IPS-20b (cell line): ENCODE results near the gene SMCO3.
A peak's percentile ranks its signal among the peaks of the same experiment; 100 is the strongest.

ENCODE experiments used
- H3K27ac ChIP-seq: one replicate; pipeline ENCODE4 v1.5.1; 2013; ENCODE audit warnings: low read length
- H3K27me3 ChIP-seq: 2 replicates; pipeline ENCODE4 v1.6.1; 2013; ENCODE audit warnings: mild to moderate bottlenecking, low read length, inconsistent platforms; ENCODE audit not compliant: insufficient read depth
- H3K36me3 ChIP-seq: 2 replicates; pipeline ENCODE4 v1.6.1; 2013; ENCODE audit warnings: low read depth, mild to moderate bottlenecking, inconsistent platforms, low read length, moderate library complexity; ENCODE audit not compliant: insufficient read depth
- H3K4me1 ChIP-seq: 2 replicates; pipeline ENCODE4 v1.6.1; 2013; ENCODE audit warnings: mild to moderate bottlenecking, control low read depth, inconsistent platforms, low read length, moderate library complexity; ENCODE audit not compliant: insufficient read depth
- H3K4me3 ChIP-seq: 2 replicates; pipeline ENCODE4 v1.5.1; 2013; ENCODE audit warnings: mild to moderate bottlenecking, low read length, inconsistent platforms
- H3K9ac ChIP-seq: 2 replicates; pipeline ENCODE4 v1.6.1; 2013; ENCODE audit warnings: low read depth, mild to moderate bottlenecking, inconsistent platforms, low read length, moderate library complexity
- H3K9me3 ChIP-seq: 2 replicates; pipeline ENCODE4 v1.6.1; 2013; ENCODE audit warnings: mild to moderate bottlenecking, low read depth, low read length, inconsistent platforms; ENCODE audit not compliant: insufficient read depth

Gene SMCO3

GRCh38 chr12:14825256-14825655 is 11.3 kb upstream of the SMCO3 start:
- no peaks in the 10 kb centered on the region for H3K9me3 ChIP-seq
- no peak overlapping the region for H3K27ac ChIP-seq
- no peak overlapping the region for H3K4me3 ChIP-seq
- H3K9ac ChIP-seq, result no peak overlapping the region
- H3K36me3 ChIP-seq, result no peaks in the 10 kb centered on the region
- H3K4me1 ChIP-seq, result no peaks in the 10 kb centered on the region
- H3K27me3 ChIP-seq, result no peaks in the 10 kb centered on the region

GRCh38 chr12:14824012-14824634 is 10.1 kb upstream of the SMCO3 start:
- Histone ChIP-seq H3K27ac (no peak overlapping the region), H3K27me3 (no peaks in the 10 kb centered on the region), H3K9ac (no peak overlapping the region), H3K9me3 (no peaks in the 10 kb centered on the region), H3K4me1 (no peaks in the 10 kb centered on the region), H3K36me3 (no peaks in the 10 kb centered on the region), H3K4me3 (no peak overlapping the region)

- Histone ChIP-seq H3K9ac (no peak overlapping the region), H3K27me3 (no peaks in the 10 kb centered on the region)
Observed at GRCh38 chr12:14811486-14811885, 2.5 kb downstream of the SMCO3 start.

GRCh38 chr12:14810953-14811483 is 3.0 kb downstream of the SMCO3 start:
- H3K27me3 ChIP-seq, result no peaks in the 10 kb centered on the region
- H3K9ac ChIP-seq, result no peak overlapping the region
- H3K9me3 ChIP-seq, result no peaks in the 10 kb centered on the region
- no peaks in the 10 kb centered on the region for H3K4me1 ChIP-seq
- no peak overlapping the region for H3K4me3 ChIP-seq
- no peak overlapping the region for H3K27ac ChIP-seq
- H3K36me3 ChIP-seq, result no peaks in the 10 kb centered on the region

More at GRCh38 chr12:14811486-14811885, 2.5 kb downstream of the SMCO3 start:
- H3K27ac ChIP-seq, result no peak overlapping the region
- no peaks in the 10 kb centered on the region for H3K36me3 ChIP-seq
- no peak overlapping the region for H3K4me3 ChIP-seq
- H3K9me3 ChIP-seq, result no peaks in the 10 kb centered on the region
- H3K4me1 ChIP-seq, result no peaks in the 10 kb centered on the region

GRCh38 chr12:14810167-14810952 is 3.6 kb downstream of the SMCO3 start:
- Histone ChIP-seq H3K27ac (no peak overlapping the region), H3K9me3 (no peaks in the 10 kb centered on the region), H3K9ac (no peak overlapping the region), H3K4me1 (no peaks in the 10 kb centered on the region), H3K27me3 (no peaks in the 10 kb centered on the region), H3K36me3 (no peaks in the 10 kb centered on the region), H3K4me3 (no peak overlapping the region)

- Histone ChIP-seq H3K36me3 (peaks cover 13% of the 10 kb centered on the region; the same call in 1 of the 2 replicates), H3K9me3 (no peaks in the 10 kb centered on the region), H3K4me1 (peaks cover 9% of the 10 kb centered on the region; the same call in 1 of the 2 replicates), H3K27me3 (no peaks in the 10 kb centered on the region), H3K27ac (peak overlapping the region; percentile 19), H3K9ac (peak overlapping the region; percentile 86), H3K4me3 (peak overlapping the region; percentile 79)
Observed at GRCh38 chr12:14803830-14804160, 10.2 kb downstream of the SMCO3 start.

- H3K27ac ChIP-seq, result peak within 1 kb of the TSS; percentile 85
- H3K9ac ChIP-seq, result peak within 1 kb of the TSS; percentile 96
- H3K9me3 ChIP-seq, result no peaks in the 10 kb centered on the region
- H3K27me3 ChIP-seq, result no peaks in the 10 kb centered on the region
- peaks cover 9% of the 10 kb centered on the region; the same call in 1 of the 2 replicates for H3K4me1 ChIP-seq
- peak within 1 kb of the TSS; percentile 79 for H3K4me3 ChIP-seq
- peaks cover 19% of the 10 kb centered on the region for H3K36me3 ChIP-seq
Observed at GRCh38 chr12:14803011-14803829, 10.8 kb downstream of the SMCO3 start, which contains the start of the genes C12orf60 and WBP11. Gene C12orf60, plus strand, starts transcription at chr12:14803670. Its CDS starts 19,266 bp downstream, at chr12:14822936. Gene WBP11, minus strand, starts transcription at chr12:14803478. Its CDS starts 2,095 bp downstream, at chr12:14801383.

- Histone ChIP-seq H3K4me1 (peaks cover 9% of the 10 kb centered on the region; the same call in 1 of the 2 replicates), H3K4me3 (peak overlapping the region; percentile 79), H3K9me3 (no peaks in the 10 kb centered on the region), H3K27ac (peak overlapping the region; percentile 85), H3K9ac (peak overlapping the region; percentile 96), H3K27me3 (no peaks in the 10 kb centered on the region), H3K36me3 (peaks cover 25% of the 10 kb centered on the region)
Observed at GRCh38 chr12:14802721-14803010, 11.3 kb downstream of the SMCO3 start.

GRCh38 chr12:14802247-14802646 is 11.7 kb downstream of the SMCO3 start:
- peak overlapping the region; percentile 96 for H3K9ac ChIP-seq
- H3K9me3 ChIP-seq, result no peaks in the 10 kb centered on the region
- H3K4me3 ChIP-seq, result peak overlapping the region; percentile 79
- no peaks in the 10 kb centered on the region for H3K27me3 ChIP-seq
- peak overlapping the region; percentile 85 for H3K27ac ChIP-seq
- H3K4me1 ChIP-seq, result peaks cover 9% of the 10 kb centered on the region; the same call in 1 of the 2 replicates
- H3K36me3 ChIP-seq, result peaks cover 29% of the 10 kb centered on the region

- Histone ChIP-seq H3K4me1 (no peaks in the 10 kb centered on the region), H3K4me3 (no peak overlapping the region), H3K9me3 (no peaks in the 10 kb centered on the region), H3K27ac (no peak overlapping the region), H3K9ac (no peak overlapping the region), H3K36me3 (peaks cover 98% of the 10 kb centered on the region), H3K27me3 (no peaks in the 10 kb centered on the region)
Observed at GRCh38 chr12:14795028-14795448, 18.9 kb downstream of the SMCO3 start.

GRCh38 chr12:14785568-14785967 is 28.4 kb downstream of the SMCO3 start:
- H3K4me1 ChIP-seq, result no peaks in the 10 kb centered on the region
- no peaks in the 10 kb centered on the region for H3K27me3 ChIP-seq
- H3K27ac ChIP-seq, result no peak overlapping the region
- H3K9ac ChIP-seq, result no peak overlapping the region
- no peak overlapping the region for H3K4me3 ChIP-seq
- H3K36me3 ChIP-seq, result peaks cover 65% of the 10 kb centered on the region
- H3K9me3 ChIP-seq, result no peaks in the 10 kb centered on the region
